SK-MEL-5 (cell line): ENCODE data around the gene DDX6. TPM values are rescaled to one million over a fixed set of nuclear protein-coding genes. Genes with fewer than 3 reads are reported as not detected.

Experiments
- small RNA-seq, 2 experiments: library from RNA; depleted of rRNA; stranded (forward); fragments of <200 nt; gene quantifications; one replicate each; pipeline ENCODE3, GENCODE V24; 2014
- total RNA-seq: library from RNA; depleted of rRNA; stranded (reverse); fragments of >200 nt; shearing (Covaris generic); gene quantifications from 2 replicates; pipeline ENCODE4 v1.2.3, GENCODE V29; 2014; rRNA removed

DDX6 gene
- total RNA-seq, 1 experiment from 2014 or later, result 56.5 TPM

Small RNA genes within 50 kb of the gene (small RNA-seq; reads per million reads assigned to genes)
- gene AP004609.2 (0 reads per million in 2 experiments), gene RF00019 (0 reads per million in 2 experiments), gene RNU6-376P (0 reads per million in 2 experiments)

Other genes with a start within 250 kb of the DDX6 start
- 7.0 and 7.3 TPM in 2 replicates for gene IFT46, start 225.2 kb downstream of the DDX6 start, total RNA-seq
- 93.3 and 98.3 TPM in 2 replicates for gene ARCN1, start 218.8 kb downstream of the DDX6 start, total RNA-seq
- 20.8 and 22.1 TPM in 2 replicates for gene PHLDB1, start 183.5 kb downstream of the DDX6 start, total RNA-seq
- gene TREH, start 111.5 kb downstream of the DDX6 start, total RNA-seq, result 0.03 and 0.13 TPM in 2 replicates
- gene CXCR5, start 92.7 kb upstream of the DDX6 start, total RNA-seq, result not detected in 2 replicates
- 2.9 and 6.0 TPM in 2 replicates for gene BCL9L, start 134.8 kb upstream of the DDX6 start, total RNA-seq
- not detected in 2 replicates for gene UPK2, start 165.1 kb upstream of the DDX6 start, total RNA-seq
- gene FOXR1, start 180.6 kb upstream of the DDX6 start, total RNA-seq, result not detected in 2 replicates
- 8.2 and 9.1 TPM in 2 replicates for gene CENATAC, start 207.0 kb upstream of the DDX6 start, total RNA-seq
- 914 and 964 TPM in 2 replicates for gene RPS25, start 227.2 kb upstream of the DDX6 start, total RNA-seq
- 65.5 and 83.5 TPM in 2 replicates for gene TRAPPC4, start 227.6 kb upstream of the DDX6 start, total RNA-seq
- gene SLC37A4, start 239.7 kb upstream of the DDX6 start, total RNA-seq, result 14.2 and 19.1 TPM in 2 replicates